HuH-7 (cell line): ENCODE measurements around the gene TRMU.

Experiments
- DNase-seq: peaks from one replicate; pipeline ENCODE4 v3.0.0; 2011; ENCODE audit warnings: low spot score

The TRMU gene

DNA sequence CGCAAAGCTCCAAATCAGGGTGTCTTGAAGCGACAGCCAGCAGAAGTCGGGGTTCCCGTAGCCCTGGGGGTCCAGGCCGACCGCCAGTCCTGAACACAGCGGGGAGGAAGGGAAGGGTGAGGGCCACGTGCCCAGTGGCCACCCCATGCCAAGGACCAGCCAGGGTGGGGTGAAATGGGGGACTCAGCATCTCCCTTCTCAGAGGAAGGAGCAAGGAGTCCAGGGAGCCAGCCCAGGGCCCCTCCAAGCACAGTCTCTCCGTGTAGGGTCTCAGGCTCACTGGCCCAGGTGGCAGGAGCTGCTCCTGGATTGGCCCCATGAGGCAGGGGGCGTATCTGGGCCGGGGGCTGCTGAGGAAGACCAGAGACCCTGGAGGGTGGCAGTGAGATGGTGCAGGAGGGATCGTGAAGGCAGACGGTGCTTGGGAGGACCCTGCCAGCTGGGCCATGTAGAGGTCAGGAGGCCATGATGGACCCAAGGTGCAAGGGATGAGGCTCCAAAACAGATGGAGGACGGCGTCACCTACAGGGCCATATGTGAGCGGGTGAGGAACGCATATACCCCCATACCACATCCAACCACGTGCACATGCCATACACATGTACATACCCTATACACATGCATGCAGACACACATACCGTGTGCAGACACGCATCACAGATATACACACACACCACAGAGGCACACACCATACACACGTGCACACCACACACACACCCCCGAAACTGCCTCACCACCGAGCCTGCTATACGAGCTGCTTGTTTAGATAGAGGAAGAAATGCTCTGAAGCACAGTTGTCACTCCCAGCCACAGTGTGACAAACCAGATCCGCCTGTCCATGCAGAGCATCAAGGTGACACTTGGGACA is 34.4 kb downstream of the TRMU start:
- DNase-seq = no peak

GRCh38 chr22:46370584-46371291 is 35.2 kb downstream of the TRMU start:
- peak; percentile 64 for DNase-seq

GRCh38 chr22:46371623-46372226 is 36.2 kb downstream of the TRMU start:
- DNase-seq = no peak

DNA sequence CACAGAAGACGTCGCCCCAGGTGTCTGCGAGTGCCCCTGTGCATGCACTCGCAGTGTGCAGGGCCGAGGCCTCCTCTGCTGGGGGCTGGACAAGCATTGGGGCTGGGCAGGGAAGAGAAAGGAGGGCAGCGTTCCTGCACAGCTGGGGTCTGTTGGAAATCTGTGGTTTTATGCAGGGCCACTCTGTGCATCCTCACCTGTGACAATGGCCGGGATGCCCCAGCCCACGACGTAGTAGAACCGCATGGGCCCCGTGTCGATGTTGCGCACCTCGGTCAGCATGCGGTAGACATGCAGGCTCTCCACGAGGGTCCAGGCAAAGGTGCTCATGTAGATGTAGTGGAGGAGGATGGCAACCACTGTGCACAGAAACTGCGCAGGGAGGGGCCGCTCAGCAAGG is 37.2 kb downstream of the TRMU start:
- DNase-seq = no peak

GRCh38 chr22:46373159-46373558 is 37.6 kb downstream of the TRMU start:
- no peak for DNase-seq

DNA sequence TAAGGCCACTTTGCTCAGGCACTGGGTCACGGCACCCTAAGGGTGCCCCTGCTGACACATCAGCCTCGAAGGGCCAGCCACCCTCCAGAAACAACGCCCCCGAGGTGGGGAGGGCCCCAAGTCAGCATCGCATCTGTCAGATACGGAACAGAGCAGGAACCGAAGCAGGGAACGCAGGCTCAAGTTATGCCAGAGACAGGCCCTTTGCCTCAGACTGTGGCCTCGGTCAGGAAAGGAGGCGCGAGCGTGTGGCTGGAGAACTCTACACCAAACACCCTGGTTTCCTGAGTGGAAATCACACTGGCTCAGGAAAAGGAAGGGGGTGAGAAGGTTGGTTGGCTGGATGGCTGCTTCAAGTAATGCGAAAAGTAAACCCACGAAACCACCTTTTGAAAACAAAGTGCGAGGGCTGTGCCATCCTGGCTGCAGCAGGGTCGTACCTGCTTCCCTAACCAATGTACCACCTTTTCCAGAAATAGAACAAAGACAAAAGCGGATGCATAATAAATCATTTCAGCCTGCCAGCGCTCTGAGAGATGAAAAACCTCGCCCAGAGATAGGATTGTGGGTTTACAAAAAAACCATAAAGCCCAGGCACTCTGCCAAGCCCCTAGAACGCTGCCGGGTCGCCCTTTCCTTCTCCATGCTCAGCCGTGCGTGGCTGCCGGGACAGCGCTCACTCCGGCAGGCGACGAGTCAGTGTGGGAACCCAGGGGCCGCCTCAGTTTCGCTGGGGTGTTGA is 38.6 kb downstream of the TRMU start:
- DNase-seq = no peak

DNA sequence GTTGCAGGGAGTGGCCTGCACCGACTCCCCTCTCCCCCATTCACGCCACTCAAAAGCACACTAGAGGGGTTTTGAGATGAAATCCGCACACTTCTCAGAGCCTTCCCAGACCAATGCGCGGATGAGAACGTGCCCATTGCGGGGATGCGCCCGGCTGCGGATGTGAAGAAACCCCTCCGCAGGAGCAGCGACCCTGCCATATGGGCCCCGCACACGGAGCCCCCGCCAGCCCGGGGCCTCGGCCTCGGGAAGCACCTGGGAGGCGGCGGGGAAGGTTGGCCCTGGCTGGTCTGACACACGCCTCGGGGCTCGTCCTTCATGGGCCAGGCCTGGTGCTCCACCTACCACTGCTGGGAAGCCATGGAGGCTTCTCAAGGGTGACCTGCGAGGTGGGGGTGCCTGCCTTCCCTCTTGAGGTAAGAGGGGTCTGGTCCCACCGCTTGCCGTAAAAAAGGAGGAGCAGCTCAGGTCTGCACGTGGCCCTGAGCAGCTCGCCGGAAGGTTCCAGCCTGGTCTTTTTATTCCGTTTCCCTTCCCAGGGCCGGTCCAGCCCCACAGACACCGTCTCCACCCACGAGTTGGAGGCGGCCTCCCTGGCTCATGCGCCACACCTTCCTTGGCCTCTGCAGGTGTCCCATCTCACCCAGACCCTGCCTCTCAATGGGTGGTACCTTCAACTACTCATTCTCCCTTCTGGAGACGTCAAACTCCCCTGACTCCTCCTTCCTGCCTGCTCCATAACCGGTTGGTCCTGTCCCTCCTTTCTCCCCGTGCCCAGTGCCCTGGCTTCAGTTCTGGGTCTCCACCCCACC is 39.4 kb downstream of the TRMU start:
- no peak for DNase-seq

- DNase-seq = no peak
Observed at GRCh38 chr22:46376111-46376510, 40.6 kb downstream of the TRMU start.

DNA sequence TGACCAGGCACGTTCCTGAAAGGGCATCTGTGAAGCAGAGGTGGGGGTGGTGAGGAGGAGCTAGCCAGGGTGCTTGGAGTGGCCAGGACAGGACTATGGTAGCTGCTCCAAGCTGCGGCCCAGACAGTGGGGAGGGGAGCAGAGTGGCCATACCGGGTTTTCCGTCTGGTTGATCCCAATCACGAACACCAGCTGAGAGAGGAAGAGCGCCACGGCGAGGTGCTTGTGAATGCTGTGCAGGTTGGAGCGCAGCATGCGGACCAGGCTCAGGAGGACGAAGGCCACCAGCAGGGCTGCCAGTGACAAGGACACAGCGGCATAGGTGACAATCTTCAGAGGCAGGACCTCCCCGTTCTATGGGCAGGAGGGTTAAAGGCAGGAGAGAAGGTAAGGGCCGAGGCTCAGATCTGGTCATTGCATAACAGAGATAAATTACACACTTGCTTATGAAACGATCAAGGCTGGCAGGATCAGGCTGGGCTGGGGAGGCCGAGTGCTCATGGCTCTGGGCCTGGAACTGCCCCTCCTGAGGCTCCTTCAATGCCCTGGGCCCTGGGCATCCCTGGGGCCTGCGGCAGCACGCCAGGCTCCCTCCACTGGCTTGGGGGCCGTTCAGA is 41.5 kb downstream of the TRMU start:
- no peak for DNase-seq

DNA sequence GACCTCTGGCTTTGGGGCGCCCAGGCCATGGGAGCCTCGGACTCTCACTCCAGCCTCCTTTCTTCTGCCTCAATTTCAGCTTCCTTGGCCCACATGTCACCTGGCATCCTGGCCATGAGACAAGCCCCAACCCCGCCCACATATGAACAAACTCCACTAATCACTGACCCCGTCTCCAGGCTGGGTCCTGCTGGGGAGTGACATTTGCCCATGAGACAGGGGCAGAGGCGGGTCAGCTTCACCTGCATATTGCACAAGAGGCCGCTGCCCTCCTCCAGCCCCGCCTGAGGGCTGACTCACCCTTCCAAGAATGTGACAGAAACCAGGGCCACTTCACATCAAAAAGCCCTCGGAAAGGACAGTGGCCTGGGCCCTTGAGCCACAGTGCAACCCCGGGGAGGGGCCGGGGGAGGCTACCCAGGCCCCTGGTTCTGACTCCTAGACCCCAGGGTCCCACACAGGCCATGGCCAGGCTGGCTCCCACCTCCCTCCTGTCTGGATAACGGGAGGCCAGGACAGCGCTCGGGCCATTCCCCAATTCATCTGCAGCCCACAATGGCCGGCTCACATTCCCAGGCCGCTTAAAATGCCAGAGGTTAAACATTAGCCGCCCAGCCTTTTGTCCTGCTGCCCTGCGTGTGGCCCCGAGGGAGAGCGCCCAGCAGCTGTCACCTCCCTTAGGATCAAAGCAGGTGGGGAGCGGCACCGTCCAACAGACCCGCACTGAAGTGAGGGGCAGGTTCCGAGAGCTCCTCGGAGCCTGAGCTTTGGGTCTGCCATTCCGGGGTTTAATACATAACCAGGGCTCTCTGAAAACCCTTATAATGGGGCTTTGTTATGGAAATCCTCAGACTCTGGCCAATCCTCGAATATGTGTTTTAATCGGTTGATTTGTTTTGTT is 42.3 kb downstream of the TRMU start:
- peak; percentile 98 for DNase-seq

- DNase-seq = no peak
Observed at GRCh38 chr22:46378426-46379065, 43.0 kb downstream of the TRMU start.

- DNase-seq = peak; percentile 83
Observed at GRCh38 chr22:46379066-46379930, 43.8 kb downstream of the TRMU start.

GRCh38 chr22:46380069-46380468 is 44.6 kb downstream of the TRMU start:
- no peak for DNase-seq

GRCh38 chr22:46380581-46380980 is 45.1 kb downstream of the TRMU start:
- no peak for DNase-seq

- no peak for DNase-seq
Observed at GRCh38 chr22:46381142-46381541, 45.6 kb downstream of the TRMU start.

DNA sequence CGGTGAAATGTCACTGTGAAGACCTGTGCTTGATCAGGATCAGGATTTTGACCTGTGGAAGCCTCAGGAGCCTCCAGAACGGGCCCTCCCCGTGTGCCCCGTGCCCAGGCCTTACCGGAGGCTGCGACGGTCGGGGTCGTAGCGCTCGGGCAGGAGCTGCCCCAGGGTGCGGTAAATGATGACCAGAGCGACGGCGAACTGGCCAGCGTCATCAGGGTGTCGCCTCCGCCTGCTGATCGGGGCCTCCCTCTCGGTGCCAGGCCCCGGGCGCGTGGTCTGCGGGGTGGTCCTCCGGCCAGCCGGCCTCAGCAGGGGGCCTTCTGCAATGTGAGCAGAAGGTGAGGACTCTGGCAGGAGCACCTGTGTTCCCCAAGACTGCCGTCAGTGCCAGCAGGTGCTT is 46.2 kb downstream of the TRMU start:
- no peak for DNase-seq

DNA sequence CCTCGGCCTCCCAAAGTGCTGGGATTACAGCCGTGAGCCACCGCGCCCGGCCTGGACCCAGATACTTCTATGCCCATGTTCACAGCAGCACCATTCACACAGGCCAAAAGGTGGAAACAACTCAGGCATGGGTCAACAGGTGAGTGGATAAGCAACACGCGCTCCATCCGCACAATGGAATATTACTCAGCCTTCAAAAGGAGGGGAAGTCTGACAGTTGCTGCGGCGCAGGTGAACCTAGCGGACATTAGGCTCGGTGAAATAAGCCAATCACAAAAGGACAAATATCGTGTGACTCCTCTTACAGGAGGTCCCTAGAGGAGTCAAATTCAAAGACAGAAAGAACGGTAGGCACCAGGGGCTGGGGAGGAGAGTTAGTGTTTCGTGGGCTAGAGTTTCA is 47.0 kb downstream of the TRMU start:
- DNase-seq = no peak

- DNase-seq = no peak
Observed at GRCh38 chr22:46386312-46386711, 50.8 kb downstream of the TRMU start.
